Esophagus muscularis mucosa (tissue), 4 donors: Measurements from ENCODE around the gene CHD2.

ENCODE experiments used
- CTCF ChIP-seq, 3 experiments: fragments of 200-600 bp in 2 of 3; fragments of 450-650 bp in 1 of 3; sonication (generic) in 2 of 3; IDR thresholded peaks; one replicate each; pipeline ENCODE4 v1.5.1; 2017 to 2019; ENCODE audit warnings: antibody characterized with exemption in 3 of 3, mild to moderate bottlenecking in 2 of 3, moderate library complexity in 1 of 3
- EP300 ChIP-seq: sonication (generic); formaldehyde crosslinking; IDR thresholded peaks from one replicate; pipeline ENCODE4 v1.6.1; 2017; ENCODE audit warnings: antibody characterized with exemption
- POLR2A ChIP-seq: fragments of 450-650 bp; IDR thresholded peaks from one replicate; pipeline ENCODE4 v1.6.1; 2017; ENCODE audit warnings: antibody characterized with exemption, moderate library complexity, mild to moderate bottlenecking, low read depth

GRCh38 chr15:92900731-92901071 is 577 bp downstream of the CHD2 start:
- TF ChIP-seq CTCF (IDR thresholded peaks at IDR 0.05) (no peak), POLR2A (no peak), EP300 (no peak)
